GM19372 (cell line): ENCODE results near the gene KDM4B.

ENCODE experiments used
- ATAC-seq: cut with Tn5 transposase; IDR thresholded peaks from one replicate; pipeline ENCODE4 v1.9.1; 2021; ENCODE audit warnings: mild to moderate bottlenecking, low read depth, moderate library complexity; ENCODE audit not compliant: unreplicated experiment

KDM4B gene

DNA sequence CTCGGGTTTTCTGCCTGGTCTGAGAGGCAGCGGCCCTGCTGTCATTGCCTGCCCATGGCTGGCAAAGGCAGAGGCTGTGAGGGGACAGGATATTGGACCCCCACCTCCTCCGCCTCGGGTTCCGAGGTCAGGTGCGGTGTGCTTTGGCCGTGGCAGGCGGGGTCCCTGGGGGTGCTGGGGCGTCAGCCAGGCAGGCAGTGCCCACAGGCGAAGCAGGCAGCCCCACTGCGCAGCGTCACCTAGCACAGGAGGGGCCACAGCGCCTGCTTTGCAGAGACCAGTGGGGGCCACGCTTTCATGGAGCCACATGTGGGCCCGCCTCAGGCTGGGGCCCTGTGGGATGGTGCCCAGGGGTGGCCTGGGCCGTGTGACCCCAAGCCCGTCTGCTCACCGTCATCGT is 96.0 kb downstream of the KDM4B start:
- ATAC-seq: no peak

DNA sequence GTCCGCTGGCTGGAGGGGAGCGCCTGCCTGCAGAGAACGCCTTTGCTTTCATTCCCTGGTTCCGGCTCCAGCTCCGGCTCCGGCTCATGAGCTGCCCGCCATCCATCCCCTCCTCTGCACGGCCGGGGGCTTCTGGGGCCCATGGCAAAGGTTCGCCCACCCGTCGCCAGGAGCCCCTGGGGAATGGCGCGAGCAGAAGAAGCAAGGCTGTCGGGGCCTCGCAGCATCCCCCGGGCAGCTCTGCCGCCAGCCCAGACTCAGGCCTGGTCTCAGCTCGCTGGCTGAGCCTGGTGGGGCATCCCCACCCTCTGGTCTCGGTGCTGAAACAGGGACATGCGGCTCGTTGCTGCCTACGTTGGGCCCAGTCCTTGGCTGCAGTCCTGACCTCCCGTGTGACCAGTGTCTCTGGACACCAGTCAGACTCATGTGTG is 96.8 kb downstream of the KDM4B start:
- ATAC-seq: no peak

DNA sequence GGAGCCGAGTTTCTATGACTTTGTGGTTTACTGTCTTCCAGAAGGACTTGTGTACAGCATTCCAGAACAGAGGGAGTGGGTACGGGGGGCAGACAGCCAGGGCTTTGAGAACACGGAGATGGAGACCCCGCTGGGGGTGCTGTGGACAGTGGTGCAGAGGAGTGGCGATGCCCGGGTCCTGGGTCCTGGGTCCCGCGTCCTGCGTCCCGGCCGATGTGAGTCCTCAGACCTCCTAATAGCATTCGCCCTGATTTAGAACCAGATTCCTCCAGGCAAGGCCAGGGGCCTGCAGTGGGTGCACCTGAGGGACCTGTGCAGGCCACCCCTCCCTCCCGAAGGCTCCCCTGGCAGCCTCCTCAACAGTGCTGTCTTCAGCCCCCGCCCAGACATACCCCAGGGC is 97.9 kb downstream of the KDM4B start:
- ATAC-seq: no peak

DNA sequence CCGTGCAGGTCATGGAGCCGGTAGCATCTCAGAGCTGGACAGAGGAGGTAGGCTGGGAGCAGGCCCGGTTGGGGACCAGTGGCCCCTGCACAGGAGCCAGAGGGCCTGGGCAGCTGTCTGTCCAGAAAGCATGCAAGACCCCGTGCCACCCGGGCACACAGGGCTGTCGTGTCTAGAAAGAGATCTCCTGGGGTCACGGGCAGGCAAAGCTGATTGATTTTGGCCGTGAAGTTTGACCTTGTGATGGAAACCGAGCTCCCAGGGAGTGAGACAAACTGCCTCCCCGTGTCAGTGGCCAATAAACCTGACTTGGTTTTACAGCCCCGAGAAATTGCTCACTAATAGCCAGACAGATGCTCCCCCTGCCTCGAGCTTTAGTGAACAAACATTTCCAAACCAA is 98.8 kb downstream of the KDM4B start:
- no peak for ATAC-seq

DNA sequence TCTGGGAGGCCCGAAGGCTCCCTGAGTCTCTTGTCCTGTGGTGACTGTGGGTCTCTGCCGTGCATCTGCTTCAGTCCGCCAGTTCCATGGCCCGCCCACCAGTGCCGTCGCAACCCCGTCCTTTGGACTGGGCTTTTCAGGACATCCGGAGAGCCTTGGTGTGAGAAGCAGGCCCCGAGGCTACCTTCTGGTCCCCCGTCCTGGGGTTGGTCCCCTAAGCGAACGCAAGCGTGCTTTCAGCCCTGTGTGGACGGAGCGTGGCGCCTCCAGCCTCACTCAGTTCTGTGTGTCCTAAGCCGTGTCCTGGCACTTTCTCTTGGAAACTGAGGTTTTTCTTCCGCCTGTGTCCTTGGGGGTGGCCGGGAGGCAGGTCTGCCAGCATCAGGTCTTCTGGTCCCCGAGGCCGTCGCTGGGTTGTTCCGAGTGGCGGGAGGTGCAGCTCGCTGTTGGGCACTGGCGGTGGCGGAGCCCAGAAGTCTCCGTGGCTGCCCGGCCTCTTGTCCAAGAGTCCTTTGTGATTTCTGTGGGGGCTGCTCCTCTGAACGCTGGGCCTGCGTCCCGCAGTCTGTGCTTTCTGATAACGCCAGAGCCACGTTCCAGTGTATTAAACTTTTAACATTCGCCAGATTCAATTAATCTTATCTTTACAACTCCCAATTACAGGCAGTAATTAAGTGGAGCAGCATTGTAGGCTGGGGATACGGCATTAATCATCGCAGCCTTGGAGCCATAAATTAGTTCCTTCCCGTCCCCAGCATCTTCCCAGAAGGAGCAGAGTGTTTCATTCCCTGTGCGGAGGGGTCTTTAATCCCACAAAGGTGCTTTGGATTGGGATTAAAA is 99.5 kb downstream of the KDM4B start:
- ATAC-seq: no peak

DNA sequence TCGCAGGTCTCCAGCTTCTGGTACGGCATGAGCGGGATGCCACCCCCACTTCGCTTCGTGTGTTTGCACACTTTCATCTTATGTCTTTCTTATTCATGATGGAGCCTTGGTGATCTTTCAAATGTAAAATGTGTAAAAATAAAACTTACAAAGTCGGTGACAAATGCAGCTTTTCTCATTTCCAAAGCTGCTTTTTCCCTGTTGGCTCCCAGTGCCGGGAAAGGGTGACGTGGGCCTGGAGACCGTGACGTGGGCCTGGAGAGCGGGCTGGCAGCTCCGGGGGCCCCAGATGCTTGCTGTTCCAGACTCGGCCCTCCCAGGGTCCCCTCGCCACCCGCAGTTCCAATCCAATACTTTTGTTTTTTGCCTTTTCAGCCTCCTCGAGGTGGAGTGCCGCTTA is 101.4 kb downstream of the KDM4B start:
- ATAC-seq: no peak

DNA sequence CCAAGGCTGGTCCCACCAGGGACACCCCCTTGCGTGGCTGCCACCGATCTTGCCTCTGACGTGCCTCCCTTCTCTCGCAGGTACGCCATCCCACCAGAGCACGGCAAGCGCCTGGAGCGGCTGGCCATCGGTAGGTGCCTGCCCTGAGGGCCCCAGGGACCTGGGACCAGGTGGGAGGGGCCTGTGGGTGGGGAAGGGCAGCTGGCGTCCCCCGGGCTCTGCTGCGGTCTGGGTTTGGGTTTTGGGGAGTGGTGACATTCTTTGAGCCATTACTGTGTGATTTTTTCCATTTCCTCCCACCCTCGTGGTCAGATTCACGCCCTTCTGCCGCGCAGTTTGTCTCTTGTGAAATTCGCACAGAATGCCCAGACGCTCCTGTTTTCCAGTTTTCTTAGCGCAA is 102.0 kb downstream of the KDM4B start:
- ATAC-seq: no peak

DNA sequence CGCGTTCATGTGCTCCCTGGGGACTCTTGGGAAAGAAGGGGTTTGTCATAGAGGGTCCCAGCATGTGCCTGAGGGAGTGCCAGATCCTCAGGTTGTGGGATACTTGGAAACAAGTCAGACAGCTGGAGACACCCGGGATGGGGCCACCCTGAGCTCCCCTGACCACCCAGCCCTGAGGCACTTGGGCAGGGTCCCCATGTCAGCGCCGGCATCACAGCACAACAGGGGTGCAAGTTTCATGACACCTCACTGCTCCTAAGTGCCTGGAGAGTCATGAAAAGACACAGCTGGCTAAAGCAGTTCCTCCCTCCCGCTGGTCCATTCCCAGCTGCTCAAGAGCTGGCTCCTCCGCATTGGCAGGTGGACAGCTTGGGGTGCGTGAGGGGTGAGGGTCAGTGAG is 102.7 kb downstream of the KDM4B start:
- no peak for ATAC-seq

DNA sequence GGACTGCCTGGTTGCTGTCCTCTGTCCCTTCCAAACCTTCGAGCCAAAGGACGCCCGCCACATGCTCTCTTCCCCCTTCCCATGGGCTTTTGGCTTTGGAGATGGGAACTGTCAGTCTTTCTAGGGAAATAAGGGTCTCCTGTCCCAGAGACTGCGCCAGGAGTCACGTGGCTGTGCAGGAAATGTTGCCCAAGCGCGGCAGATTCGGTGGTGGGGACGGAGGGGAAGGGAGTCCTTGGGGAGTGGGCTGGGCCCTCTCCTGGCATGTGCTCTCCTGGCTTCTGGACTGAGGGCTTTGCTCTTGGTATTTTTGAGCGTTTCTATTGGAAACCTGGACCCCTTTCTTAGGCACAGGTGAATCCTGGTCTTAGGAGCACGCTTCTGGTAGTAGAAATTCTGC is 103.2 kb downstream of the KDM4B start:
- no peak for ATAC-seq

DNA sequence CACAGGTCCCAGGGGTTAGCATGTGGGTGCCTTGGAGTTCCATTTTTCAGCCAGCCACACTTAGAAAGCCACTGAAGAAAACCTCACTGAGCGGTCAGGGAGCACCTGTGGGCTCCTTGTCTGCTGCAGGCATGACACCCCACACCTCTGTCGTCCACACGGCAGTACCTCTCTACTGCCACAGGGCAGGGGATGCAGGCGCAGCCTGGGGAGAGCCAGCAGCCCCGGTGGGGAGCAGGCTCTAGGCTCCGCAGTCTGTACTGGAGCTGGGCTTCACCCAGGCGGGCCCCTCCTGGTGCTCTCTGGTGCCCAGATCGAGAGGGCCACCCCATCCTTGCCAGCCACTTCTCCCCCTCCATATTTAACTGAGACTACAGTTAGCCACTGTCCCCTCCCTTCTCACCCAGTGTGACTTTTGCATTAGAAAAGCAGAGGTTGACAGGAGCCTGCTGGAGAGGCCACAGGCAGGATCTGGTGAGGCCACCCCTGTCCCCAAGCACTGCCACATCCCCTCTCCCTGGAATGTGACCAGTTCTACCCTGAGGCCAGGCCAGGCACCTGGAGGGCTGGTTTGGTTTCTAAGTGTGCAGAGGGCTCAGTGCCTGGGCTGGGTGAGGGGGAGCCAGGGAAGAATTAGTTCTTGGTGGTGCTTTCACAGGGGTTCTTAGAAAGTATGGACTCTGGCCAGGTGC is 104.4 kb downstream of the KDM4B start:
- ATAC-seq: no peak

DNA sequence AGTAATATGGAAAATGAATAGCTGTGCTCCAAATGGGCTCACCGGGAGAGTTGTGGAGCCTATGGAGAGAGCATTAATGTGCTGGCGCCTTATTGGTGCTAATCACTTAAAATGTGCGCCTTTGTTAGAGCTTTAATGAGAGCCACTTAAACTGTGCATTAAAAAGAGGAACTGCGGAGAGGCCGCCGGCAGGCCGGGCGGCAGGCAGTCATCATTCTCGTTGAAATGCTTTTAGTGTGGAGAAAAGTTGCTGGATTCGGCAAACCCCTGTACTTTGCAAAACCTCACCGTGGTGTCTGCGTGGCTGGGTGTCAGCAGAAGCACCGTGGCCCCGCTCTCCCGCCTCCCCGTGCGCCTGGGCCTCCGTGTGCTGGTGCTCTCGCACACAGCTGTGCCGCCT is 105.5 kb downstream of the KDM4B start:
- no peak for ATAC-seq

DNA sequence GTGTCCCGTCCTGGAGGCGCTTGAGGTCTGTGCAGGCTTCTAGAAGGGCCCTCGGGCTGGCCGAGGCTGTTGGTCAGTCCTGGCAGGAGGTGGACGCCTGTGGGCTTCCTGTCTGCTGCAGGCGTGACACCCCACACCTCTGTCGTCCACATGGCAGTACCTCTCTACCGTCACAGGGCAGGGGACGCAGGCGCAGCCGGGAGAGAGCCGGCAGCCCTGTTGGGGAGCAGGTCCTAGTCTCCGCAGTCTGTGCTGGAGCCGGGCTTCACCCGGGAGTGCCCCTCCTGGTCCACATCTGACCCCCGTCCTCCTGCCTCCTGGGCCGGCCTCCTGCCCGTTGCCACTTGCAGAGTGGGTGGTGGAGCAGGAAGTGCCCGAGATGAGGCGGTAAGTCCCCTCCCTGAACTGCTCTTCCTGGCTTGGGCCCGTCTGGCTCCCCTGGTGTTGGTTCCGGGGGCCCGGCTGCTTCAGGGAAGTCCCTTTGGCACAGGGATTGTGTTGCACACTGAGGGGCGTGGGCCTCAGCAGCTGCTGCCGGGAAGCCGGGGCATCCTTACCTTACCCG is 106.0 kb downstream of the KDM4B start:
- ATAC-seq: no peak

DNA sequence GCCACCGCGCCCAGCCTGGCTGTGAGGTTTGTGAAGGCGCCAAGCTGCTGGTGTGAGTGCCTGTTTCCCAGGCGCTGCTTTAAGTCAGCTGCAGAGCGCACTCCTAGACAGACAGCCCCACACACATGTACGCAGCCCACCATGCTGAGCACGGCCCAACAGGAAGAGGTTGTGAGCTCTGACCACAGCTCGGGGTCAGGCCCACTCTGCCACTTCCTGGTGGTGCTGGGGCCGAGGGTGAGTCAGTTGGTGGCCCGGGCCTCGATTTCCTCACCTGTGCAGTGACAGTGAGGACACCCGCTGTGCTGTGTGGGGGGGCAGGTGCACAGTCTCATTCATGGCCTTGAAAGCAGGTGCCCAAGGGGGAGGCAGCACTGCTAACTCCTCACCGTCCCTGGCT is 106.7 kb downstream of the KDM4B start:
- no peak for ATAC-seq

DNA sequence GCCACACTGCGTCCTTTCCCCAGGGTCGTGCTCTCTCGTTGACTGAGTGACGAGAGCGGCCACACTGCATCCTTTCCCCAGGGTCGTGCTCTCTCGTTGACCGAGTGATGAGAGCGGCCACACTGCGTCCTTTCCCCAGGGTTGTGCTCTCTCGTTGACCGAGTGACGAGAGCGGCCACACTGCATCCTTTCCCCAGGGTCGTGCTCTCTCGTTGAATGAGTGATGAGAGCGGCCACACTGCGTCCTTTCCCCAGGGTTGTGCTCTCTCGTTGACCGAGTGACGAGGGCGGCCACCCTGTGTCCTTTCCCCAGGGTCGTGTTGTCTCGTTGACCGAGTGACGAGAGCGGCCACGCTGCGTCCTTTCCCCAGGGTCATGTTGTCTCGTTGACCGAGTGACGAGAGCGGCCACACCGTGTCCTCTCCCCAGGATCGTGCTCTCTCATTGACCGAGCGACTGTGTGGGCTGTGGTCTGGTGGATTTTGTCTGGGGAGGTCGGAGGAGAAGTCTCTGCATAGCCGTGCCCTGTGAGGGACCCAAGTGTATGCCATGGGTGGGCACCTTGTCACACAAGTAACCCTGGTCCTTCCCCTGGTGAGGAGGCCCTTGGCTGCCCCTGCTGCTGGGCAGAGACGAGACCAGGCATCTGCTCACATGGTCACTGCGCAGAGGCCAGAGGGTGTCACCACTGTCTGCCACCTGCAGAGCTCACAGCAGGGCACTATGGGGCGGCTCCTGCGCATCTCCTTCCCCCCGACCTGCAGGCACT is 107.7 kb downstream of the KDM4B start:
- no peak for ATAC-seq

DNA sequence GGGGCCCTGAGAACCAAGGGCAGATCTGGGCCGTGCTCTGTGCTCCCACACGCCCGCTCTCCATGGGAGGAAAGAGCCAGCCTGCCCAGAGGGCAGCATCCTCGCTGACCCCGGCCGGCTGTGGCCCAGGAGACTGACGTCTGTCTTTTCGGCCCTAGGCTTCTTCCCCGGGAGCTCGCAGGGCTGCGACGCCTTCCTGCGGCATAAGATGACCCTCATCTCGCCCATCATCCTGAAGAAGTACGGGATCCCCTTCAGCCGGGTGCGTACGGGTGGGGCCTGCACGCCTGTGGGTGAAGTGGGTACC is 108.2 kb downstream of the KDM4B start:
- ATAC-seq: no peak

DNA sequence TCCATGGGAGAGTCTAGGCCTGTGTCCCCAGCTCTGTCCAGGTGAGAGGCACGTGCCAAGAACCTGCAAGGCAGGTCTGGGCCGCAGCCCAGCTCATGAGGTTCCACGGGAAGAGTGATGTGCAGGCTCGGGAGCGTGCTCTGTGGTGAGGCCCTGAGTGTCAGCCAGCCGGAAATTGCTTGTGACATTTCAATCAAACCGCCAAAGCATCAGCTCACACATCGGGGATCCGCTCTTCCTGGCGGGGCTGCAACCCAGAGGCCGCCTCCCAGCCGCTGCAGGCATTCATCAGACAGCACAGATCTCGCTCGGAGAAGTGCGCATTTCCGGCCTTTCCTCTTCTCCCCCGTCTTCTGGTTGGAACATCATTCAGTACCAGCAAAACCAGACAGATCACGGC is 109.3 kb downstream of the KDM4B start:
- ATAC-seq: no peak

DNA sequence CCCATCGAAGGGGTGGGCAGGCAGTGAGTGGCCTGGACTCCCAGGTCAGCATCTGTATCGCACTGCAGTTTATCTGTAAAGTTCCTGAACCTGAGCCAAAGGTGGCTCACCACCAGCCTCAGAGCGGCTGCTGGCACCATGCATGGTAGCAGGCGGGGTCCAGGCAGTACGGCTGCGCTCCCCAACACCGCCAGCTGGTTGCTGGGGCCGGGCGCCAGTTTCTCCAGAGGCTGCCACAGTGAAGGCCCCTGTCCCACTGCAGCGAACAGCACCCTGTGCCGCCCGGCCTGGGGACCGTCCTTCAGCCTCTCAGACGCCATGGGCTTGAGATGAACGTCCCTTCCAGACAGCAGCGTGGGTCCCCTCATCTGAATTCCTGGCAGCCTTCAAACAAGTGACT is 109.8 kb downstream of the KDM4B start:
- ATAC-seq: no peak

DNA sequence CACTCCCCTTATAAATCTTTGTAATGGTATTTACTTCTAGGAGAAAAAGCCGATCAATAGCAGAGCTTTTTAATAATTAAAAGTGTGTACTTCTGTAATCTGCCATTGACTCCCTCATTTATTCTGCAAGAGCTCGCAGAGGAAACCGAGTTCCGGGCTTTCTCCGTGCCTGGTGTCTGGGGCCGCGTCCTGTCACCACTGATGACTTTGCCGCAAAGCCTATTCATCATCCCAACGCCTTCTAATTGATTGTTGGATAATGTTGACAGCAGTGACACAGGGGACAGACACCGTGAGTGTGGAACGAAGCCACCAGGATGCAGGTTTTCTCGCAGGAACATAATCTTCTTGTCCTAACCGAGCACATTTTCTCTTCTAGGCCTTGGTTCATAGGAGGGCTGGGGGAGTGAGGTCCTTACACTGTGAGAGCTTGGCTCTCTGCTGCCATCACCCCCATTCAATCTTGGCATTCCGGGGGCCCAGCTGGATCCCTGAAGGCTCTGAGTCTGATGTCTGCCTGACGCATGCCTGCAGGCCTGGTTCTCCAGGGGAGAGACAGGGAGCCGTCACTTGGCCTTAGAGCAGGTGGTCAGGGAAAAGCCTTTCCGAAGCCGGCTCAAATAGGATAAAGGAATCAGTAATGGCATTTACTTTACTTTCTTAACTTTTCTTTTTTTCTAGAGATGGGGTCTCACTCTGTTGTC is 110.3 kb downstream of the KDM4B start:
- ATAC-seq: no peak

DNA sequence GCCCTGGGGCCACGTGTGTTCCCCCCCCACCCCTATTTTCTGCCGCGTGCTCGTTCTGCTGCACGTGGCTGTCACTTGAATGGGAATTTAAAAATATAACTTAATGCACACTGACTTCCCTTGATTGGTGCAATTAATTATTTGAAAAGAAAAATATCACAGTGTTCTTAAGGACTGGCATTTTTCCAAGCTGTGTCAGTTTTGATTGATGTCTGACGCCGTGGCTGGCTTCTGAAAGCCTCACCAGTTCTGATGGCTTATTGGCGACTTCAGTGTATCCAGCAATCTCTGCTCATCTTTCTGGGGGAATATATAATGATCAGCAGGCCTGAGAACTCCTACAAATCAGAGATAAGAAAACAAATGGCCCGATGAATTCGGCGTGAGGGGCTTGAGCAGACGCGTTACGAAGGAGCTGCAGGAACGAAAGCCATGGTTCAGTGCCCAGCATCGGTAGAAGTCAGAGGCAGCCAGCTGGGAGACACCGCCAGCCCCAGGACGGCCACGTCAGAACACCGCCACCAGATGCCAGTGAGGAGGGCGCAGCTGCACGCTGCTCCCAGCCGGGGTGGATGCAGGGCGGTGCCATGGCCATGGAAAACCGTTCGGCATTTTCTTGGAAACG is 111.2 kb downstream of the KDM4B start:
- ATAC-seq: no peak

DNA sequence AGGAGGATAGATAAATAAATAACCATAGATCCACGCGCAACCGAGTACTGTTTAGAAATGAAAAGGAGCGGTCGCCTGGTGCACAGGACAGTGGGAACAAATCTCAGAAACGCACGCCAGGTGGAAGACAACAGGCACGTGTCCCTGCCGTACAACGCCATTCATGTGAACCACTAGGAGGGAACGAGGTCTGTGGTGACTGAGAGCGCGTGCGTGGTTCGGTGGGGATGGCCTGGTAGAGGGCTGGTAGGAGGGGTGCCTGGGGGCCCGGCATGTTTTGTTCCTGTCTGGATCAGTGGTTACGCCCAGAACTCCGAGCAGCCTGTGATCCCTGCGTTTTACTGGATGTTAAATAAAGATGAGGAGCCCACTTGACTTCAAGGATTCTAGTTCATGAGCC is 111.9 kb downstream of the KDM4B start:
- ATAC-seq: no peak
